PFSK-1 (cell line): Measurements from ENCODE around the gene UMODL1.

Experiments
- POLR2AphosphoS5 ChIP-seq: IDR thresholded peaks from 2 replicates; pipeline ENCODE4 v1.6.1; 2012; ENCODE audit warnings: low read depth, mild to moderate bottlenecking, control low read depth, low read length, moderate library complexity
- SIN3A ChIP-seq: IDR thresholded peaks from 2 replicates; pipeline ENCODE4 v1.6.1; 2012; ENCODE audit warnings: mild to moderate bottlenecking, low read length, moderate library complexity, borderline replicate concordance; ENCODE audit not compliant: insufficient read depth
- TAF1 ChIP-seq: IDR thresholded peaks from 2 replicates; pipeline ENCODE4 v1.6.1; 2012; ENCODE audit warnings: low read length, control low read depth, borderline replicate concordance; ENCODE audit not compliant: insufficient read depth
- TF ChIP-seq, protein P1 (sequence below), 2 experiments: IDR thresholded peaks; 2 replicates each; pipeline versions ENCODE4 v1.6.1 to v1.8.0; 2011 to 2012; ENCODE audit warnings: low read depth in 2 of 2, low read length in 2 of 2, control low read depth in 1 of 2, inconsistent platforms in 1 of 2, mild to moderate bottlenecking in 1 of 2, moderate library complexity in 1 of 2; ENCODE audit not compliant: insufficient read depth in 1 of 2

DNA sequence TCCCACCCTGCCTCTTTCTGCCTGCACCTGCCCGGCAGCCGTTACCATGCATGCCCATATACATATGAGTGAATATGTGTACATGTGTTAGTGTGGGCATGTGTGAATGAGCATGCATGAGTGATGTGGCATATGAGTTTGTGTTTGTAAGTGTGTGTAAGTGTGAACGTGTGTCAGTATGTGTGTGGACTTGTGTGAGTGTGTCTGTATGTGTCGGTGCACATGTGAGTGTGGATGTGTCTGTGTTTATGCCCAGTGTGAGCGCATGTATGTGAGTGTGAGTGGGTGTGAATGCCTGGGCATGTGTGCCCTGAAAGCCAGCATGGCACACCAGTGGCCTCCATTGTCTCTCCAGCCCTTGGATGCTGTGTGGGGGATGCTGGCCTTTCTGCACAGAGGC lies 2.5 kb upstream of the UMODL1 start:
- TF ChIP-seq POLR2AphosphoS5 (no peak), TAF1 (no peak), SIN3A (no peak)
- TF ChIP-seq, protein P1, sequence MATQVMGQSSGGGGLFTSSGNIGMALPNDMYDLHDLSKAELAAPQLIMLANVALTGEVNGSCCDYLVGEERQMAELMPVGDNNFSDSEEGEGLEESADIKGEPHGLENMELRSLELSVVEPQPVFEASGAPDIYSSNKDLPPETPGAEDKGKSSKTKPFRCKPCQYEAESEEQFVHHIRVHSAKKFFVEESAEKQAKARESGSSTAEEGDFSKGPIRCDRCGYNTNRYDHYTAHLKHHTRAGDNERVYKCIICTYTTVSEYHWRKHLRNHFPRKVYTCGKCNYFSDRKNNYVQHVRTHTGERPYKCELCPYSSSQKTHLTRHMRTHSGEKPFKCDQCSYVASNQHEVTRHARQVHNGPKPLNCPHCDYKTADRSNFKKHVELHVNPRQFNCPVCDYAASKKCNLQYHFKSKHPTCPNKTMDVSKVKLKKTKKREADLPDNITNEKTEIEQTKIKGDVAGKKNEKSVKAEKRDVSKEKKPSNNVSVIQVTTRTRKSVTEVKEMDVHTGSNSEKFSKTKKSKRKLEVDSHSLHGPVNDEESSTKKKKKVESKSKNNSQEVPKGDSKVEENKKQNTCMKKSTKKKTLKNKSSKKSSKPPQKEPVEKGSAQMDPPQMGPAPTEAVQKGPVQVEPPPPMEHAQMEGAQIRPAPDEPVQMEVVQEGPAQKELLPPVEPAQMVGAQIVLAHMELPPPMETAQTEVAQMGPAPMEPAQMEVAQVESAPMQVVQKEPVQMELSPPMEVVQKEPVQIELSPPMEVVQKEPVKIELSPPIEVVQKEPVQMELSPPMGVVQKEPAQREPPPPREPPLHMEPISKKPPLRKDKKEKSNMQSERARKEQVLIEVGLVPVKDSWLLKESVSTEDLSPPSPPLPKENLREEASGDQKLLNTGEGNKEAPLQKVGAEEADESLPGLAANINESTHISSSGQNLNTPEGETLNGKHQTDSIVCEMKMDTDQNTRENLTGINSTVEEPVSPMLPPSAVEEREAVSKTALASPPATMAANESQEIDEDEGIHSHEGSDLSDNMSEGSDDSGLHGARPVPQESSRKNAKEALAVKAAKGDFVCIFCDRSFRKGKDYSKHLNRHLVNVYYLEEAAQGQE (IDR thresholded peaks at IDR 0.05; ENCODE audit: insufficient read depth in 1 of 2, low read depth in 2 of 2, low read length in 2 of 2): no peak
